ENCODE results near the gene MS4A15.

Gene MS4A15

GRCh38 chr11:60777572-60777971, 20.9 kb downstream of the MS4A15 start:
- no peak for DNase-seq (ENCODE audit: low read depth)

- DNase-seq (ENCODE audit: low read depth) = no peak
Measured at GRCh38 chr11:60780065-60780464, 23.4 kb downstream of the MS4A15 start.

GRCh38 chr11:60780774-60781173, 24.1 kb downstream of the MS4A15 start:
- DNase-seq (ENCODE audit: low read depth) = no peak

GRCh38 chr11:60781286-60781980, 24.8 kb downstream of the MS4A15 start:
- no peak for DNase-seq (ENCODE audit: low read depth)

GRCh38 chr11:60781981-60782316, 25.3 kb downstream of the MS4A15 start:
- DNase-seq (ENCODE audit: low read depth) = no peak

GRCh38 chr11:60782393-60783140, 25.9 kb downstream of the MS4A15 start:
- no peak for DNase-seq (ENCODE audit: low read depth)

- no peak for DNase-seq (ENCODE audit: low read depth)
Measured at GRCh38 chr11:60783141-60783484, 26.4 kb downstream of the MS4A15 start.

GRCh38 chr11:60783911-60784310, 27.2 kb downstream of the MS4A15 start:
- DNase-seq (ENCODE audit: low read depth) = no peak

GRCh38 chr11:60785136-60785535, 28.5 kb downstream of the MS4A15 start, which contains the start of gene MS4A10:
Gene MS4A10 (plus strand): TSS chr11:60785333. CDS start chr11:60790336, 5,003 bp downstream.
- DNase-seq (ENCODE audit: low read depth) = no peak

GRCh38 chr11:60785806-60786361, 29.2 kb downstream of the MS4A15 start:
- DNase-seq (ENCODE audit: low read depth) = no peak

GRCh38 chr11:60786811-60787567, 30.3 kb downstream of the MS4A15 start:
- DNase-seq (ENCODE audit: low read depth) = no peak

- no peak for DNase-seq (ENCODE audit: low read depth)
Measured at GRCh38 chr11:60788401-60789125, 31.9 kb downstream of the MS4A15 start.

GRCh38 chr11:60790726-60791125, 34.1 kb downstream of the MS4A15 start:
- DNase-seq (ENCODE audit: low read depth) = no peak

GRCh38 chr11:60791153-60791933, 34.7 kb downstream of the MS4A15 start:
- no peak for DNase-seq (ENCODE audit: low read depth)

GRCh38 chr11:60792521-60792920, 35.9 kb downstream of the MS4A15 start:
- DNase-seq (ENCODE audit: low read depth) = no peak

GRCh38 chr11:60795291-60795690, 38.6 kb downstream of the MS4A15 start:
- DNase-seq (ENCODE audit: low read depth) = no peak

GRCh38 chr11:60797846-60798630, 41.4 kb downstream of the MS4A15 start:
- DNase-seq (ENCODE audit: low read depth) = no peak

- DNase-seq (ENCODE audit: low read depth) = no peak
Measured at GRCh38 chr11:60798631-60799030, 42.0 kb downstream of the MS4A15 start.

GRCh38 chr11:60801194-60801593, 44.5 kb downstream of the MS4A15 start:
- no peak for DNase-seq (ENCODE audit: low read depth)

GRCh38 chr11:60803273-60803936, 46.7 kb downstream of the MS4A15 start:
- no peak for DNase-seq (ENCODE audit: low read depth)

Data from stimulated activated CD4-positive, alpha-beta T cell treated with anti-CD3 and anti-CD28 coated beads, Interleukin-2, amount 100 ng/mL, for 4 hours (primary cell).